Neural cell (in vitro differentiated cells): ENCODE results near the gene FXN. TPM values are rescaled to one million over a fixed set of nuclear protein-coding genes. Genes with fewer than 3 reads are reported as not detected.

ENCODE experiments used
- H2AFZ ChIP-seq: fragments of 200-600, 300-800 bp; sonication (generic), shearing (Covaris generic); 2 replicates; pipeline ENCODE4 v1.6.0; 2014; ENCODE audit warnings: low read depth, mild to moderate bottlenecking, antibody characterized with exemption, low read length, moderate library complexity
- H3F3A ChIP-seq: fragments of 200-600 bp; shearing (Covaris generic); 2 replicates; pipeline ENCODE4 v1.6.1; 2016; ENCODE audit warnings: mild to moderate bottlenecking, moderate library complexity, mixed read lengths, antibody characterized with exemption, low read length; ENCODE audit not compliant: insufficient read depth, poor library complexity, severe bottlenecking
- H3K27ac ChIP-seq: fragments of 200-600, 300-800 bp; sonication (generic), shearing (Covaris generic); 2 replicates; pipeline ENCODE4 v1.5.1; 2014; ENCODE audit warnings: mild to moderate bottlenecking, low read length, moderate library complexity
- H3K27me3 ChIP-seq: fragments of 300-800, 200-600 bp; sonication (generic), shearing (Covaris generic); 2 replicates; pipeline ENCODE4 v1.6.0; 2014; ENCODE audit warnings: mild to moderate bottlenecking, low read depth, low read length, moderate library complexity; ENCODE audit not compliant: insufficient read depth
- H3K36me3 ChIP-seq: fragments of 300-800, 200-600 bp; sonication (generic), shearing (Covaris generic); 2 replicates; pipeline ENCODE4 v1.5.1; 2014; ENCODE audit warnings: mild to moderate bottlenecking, antibody characterized with exemption, low read length, moderate library complexity; ENCODE audit not compliant: insufficient read depth
- H3K4me2 ChIP-seq: fragments of 300-800, 200-600 bp; sonication (generic), shearing (Covaris generic); 2 replicates; pipeline ENCODE4 v1.6.0; 2014; ENCODE audit warnings: mild to moderate bottlenecking, low read length
- H3K4me3 ChIP-seq: fragments of 300-800, 200-600 bp; sonication (generic), shearing (Covaris generic); 2 replicates; pipeline ENCODE4 v1.5.1; 2014; ENCODE audit warnings: mild to moderate bottlenecking, low read length, moderate library complexity
- H3K79me2 ChIP-seq: fragments of 200-600 bp; shearing (Covaris generic); replicated peaks from 2 replicates; pipeline ENCODE4 v1.6.0; 2014; ENCODE audit warnings: mild to moderate bottlenecking, low read length, moderate library complexity; ENCODE audit not compliant: insufficient read depth
- H3K9ac ChIP-seq: fragments of 300-800, 200-600 bp; sonication (generic), shearing (Covaris generic); 2 replicates; pipeline ENCODE4 v1.6.1; 2016; ENCODE audit warnings: mild to moderate bottlenecking, low read length, mixed read lengths
- H3K9me2 ChIP-seq: fragments of 200-600 bp; shearing (Covaris generic); 2 replicates; pipeline ENCODE4 v1.6.1; 2016; ENCODE audit warnings: mild to moderate bottlenecking, low read length, mixed read lengths; ENCODE audit not compliant: insufficient read depth
- H3K9me3 ChIP-seq: fragments of 200-600, 300-800 bp; sonication (generic), shearing (Covaris generic); 2 replicates; pipeline ENCODE4 v1.6.1; 2016; ENCODE audit warnings: mild to moderate bottlenecking, mixed run types, low read length, moderate library complexity, mixed read lengths
- H4K20me1 ChIP-seq: fragments of 200-600 bp; shearing (Covaris generic); 2 replicates; pipeline ENCODE4 v1.6.1; 2016; ENCODE audit warnings: mild to moderate bottlenecking, mixed run types; ENCODE audit not compliant: insufficient read depth
- CTCF ChIP-seq: fragments of 450-650 bp; IDR thresholded peaks from 2 replicates; pipeline ENCODE4 v1.5.1; 2014; ENCODE audit warnings: antibody characterized with exemption, mild to moderate bottlenecking, moderate library complexity; ENCODE audit not compliant: poor library complexity, severe bottlenecking
- EP300 ChIP-seq: fragments of 450-650 bp; conservative IDR thresholded peaks from 2 replicates; pipeline ENCODE4 v1.6.1; 2014; ENCODE audit warnings: antibody characterized with exemption, mild to moderate bottlenecking, moderate library complexity; ENCODE audit not compliant: poor library complexity, severe bottlenecking
- EZH2 ChIP-seq: fragments of 200-600, 300-800 bp; shearing (Covaris generic), sonication (generic); IDR thresholded peaks from 2 replicates; pipeline ENCODE4 v1.6.1; 2014; ENCODE audit warnings: antibody characterized with exemption, low read length, borderline replicate concordance, mild to moderate bottlenecking; ENCODE audit not compliant: insufficient read depth, poor library complexity, severe bottlenecking
- MXI1 ChIP-seq: fragments of 450-650 bp; conservative IDR thresholded peaks from 2 replicates; pipeline ENCODE4 v1.6.1; 2014; ENCODE audit warnings: antibody characterized with exemption, mild to moderate bottlenecking; ENCODE audit not compliant: poor library complexity, severe bottlenecking
- POLR2AphosphoS5 ChIP-seq: IDR thresholded peaks from 2 replicates; pipeline ENCODE4 v1.6.1; 2012
- RAD21 ChIP-seq: fragments of 450-650 bp; conservative IDR thresholded peaks from 2 replicates; pipeline ENCODE4 v1.6.1; 2014; ENCODE audit warnings: antibody characterized with exemption, mild to moderate bottlenecking, moderate library complexity
- SMC3 ChIP-seq: fragments of 450-650 bp; conservative IDR thresholded peaks from 2 replicates; pipeline ENCODE4 v1.6.1; 2014; ENCODE audit warnings: antibody characterized with exemption, mild to moderate bottlenecking, moderate library complexity; ENCODE audit not compliant: poor library complexity
- TAF1 ChIP-seq: IDR thresholded peaks from 2 replicates; pipeline ENCODE4 v1.6.1; 2012; ENCODE audit warnings: low read depth
- polyA plus RNA-seq: library from polyadenylated mRNA; depleted of rRNA; stranded (reverse); fragments of >200 nt; gene quantifications from 2 replicates; pipeline ENCODE4 v1.2.3, GENCODE V29; 2014
- TF ChIP-seq, protein P1 (sequence below): IDR thresholded peaks from 2 replicates; pipeline ENCODE4 v1.6.1; 2012; ENCODE audit warnings: borderline replicate concordance

FXN gene
- polyA plus RNA-seq, 1 donor from 2014 or later, result 3.5 TPM

GRCh38 chr9:68991457-68991856 lies 44.1 kb upstream of the FXN start:
- no peak for TF ChIP-seq RAD21
- TF ChIP-seq, protein P1, sequence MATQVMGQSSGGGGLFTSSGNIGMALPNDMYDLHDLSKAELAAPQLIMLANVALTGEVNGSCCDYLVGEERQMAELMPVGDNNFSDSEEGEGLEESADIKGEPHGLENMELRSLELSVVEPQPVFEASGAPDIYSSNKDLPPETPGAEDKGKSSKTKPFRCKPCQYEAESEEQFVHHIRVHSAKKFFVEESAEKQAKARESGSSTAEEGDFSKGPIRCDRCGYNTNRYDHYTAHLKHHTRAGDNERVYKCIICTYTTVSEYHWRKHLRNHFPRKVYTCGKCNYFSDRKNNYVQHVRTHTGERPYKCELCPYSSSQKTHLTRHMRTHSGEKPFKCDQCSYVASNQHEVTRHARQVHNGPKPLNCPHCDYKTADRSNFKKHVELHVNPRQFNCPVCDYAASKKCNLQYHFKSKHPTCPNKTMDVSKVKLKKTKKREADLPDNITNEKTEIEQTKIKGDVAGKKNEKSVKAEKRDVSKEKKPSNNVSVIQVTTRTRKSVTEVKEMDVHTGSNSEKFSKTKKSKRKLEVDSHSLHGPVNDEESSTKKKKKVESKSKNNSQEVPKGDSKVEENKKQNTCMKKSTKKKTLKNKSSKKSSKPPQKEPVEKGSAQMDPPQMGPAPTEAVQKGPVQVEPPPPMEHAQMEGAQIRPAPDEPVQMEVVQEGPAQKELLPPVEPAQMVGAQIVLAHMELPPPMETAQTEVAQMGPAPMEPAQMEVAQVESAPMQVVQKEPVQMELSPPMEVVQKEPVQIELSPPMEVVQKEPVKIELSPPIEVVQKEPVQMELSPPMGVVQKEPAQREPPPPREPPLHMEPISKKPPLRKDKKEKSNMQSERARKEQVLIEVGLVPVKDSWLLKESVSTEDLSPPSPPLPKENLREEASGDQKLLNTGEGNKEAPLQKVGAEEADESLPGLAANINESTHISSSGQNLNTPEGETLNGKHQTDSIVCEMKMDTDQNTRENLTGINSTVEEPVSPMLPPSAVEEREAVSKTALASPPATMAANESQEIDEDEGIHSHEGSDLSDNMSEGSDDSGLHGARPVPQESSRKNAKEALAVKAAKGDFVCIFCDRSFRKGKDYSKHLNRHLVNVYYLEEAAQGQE, result no peak
- no peak for TF ChIP-seq MXI1
- no peak for TF ChIP-seq TAF1
- no peak for TF ChIP-seq POLR2AphosphoS5
- no peak for TF ChIP-seq CTCF
- TF ChIP-seq EP300, result no peak
- TF ChIP-seq SMC3, result no peak
- no peak for TF ChIP-seq EZH2

DNA sequence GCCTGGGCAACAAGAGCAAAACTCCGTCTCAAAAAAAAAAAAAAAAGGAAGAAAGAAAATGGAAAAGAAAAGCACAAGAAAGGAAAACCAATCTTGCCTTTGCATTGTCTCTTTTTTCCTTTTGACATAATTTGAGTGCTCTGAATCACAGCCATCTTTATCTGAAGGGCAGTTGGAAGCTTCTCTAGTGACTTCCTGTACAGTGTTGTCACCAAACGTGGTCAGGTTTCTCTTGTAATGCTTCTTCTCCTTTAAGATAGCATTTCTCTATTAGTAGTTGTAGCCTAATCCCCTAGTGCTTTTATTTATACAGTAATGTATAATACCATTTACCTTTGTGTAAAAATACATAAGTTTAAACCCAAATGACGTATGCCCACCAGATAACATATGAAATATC lies 39.8 kb upstream of the FXN start:
- Histone ChIP-seq H3K36me3 (no peaks in the 10 kb centered on the region), H3K27ac (no peak overlapping the region), H3K27me3 (no peaks in the 10 kb centered on the region), H3F3A (no peaks in the 10 kb centered on the region), H3K9me3 (no peaks in the 10 kb centered on the region), H3K9me2 (no peaks in the 10 kb centered on the region), H2AFZ (no peak overlapping the region), H3K79me2 (no peaks in the 10 kb centered on the region), H3K9ac (no peak overlapping the region), H4K20me1 (no peaks in the 10 kb centered on the region), H3K4me3 (no peak overlapping the region), H3K4me2 (no peak overlapping the region)
- TF ChIP-seq EP300, result no peak
- TF ChIP-seq RAD21, result no peak
- TF ChIP-seq CTCF, result no peak
- TF ChIP-seq MXI1, result no peak
- TF ChIP-seq TAF1, result no peak
- no peak for TF ChIP-seq SMC3
- TF ChIP-seq POLR2AphosphoS5, result no peak
- TF ChIP-seq, protein P1, result no peak
- no peak for TF ChIP-seq EZH2

More at GRCh38 chr9:68991457-68991856, 44.1 kb upstream of the FXN start:
- H3K4me2 ChIP-seq, result no peak overlapping the region
- no peaks in the 10 kb centered on the region for H4K20me1 ChIP-seq
- no peak overlapping the region for H3K4me3 ChIP-seq
- no peak overlapping the region for H3K9ac ChIP-seq
- no peaks in the 10 kb centered on the region for H3F3A ChIP-seq
- H3K27me3 ChIP-seq, result no peaks in the 10 kb centered on the region
- H3K9me3 ChIP-seq, result no peaks in the 10 kb centered on the region
- H3K79me2 ChIP-seq, result no peaks in the 10 kb centered on the region
- H3K27ac ChIP-seq, result no peak overlapping the region
- no peaks in the 10 kb centered on the region for H3K36me3 ChIP-seq
- H3K9me2 ChIP-seq, result no peaks in the 10 kb centered on the region
- H2AFZ ChIP-seq, result no peak overlapping the region
